B cell (primary cell): ENCODE data around the gene ZNF804A. TPM values are rescaled to one million over a fixed set of nuclear protein-coding genes. Genes with fewer than 3 reads are reported as not detected.

Experiments used
- ATAC-seq: fragments of 200-7000 bp; cut with Tn5 transposase; one replicate; pipeline ENCODE4 v1.10.0; 2021; ENCODE audit warnings: low read depth, mild to moderate bottlenecking, moderate number of reproducible peaks, moderate library complexity
- CTCF ChIA-PET: fragments of 350-600 bp; sonication (Branson Sonifier 250); formaldehyde crosslinking; loops from one replicate; lab custom pipeline; 2021; ENCODE audit warnings: antibody characterized with exemption, inconsistent platforms; lab: Charles Lee
- POLR2A ChIA-PET: fragments of 350-600 bp; sonication (Branson Sonifier 250); formaldehyde crosslinking; loops from one replicate; lab custom pipeline; 2021; ENCODE audit warnings: antibody characterized with exemption; lab: Charles Lee
- DNase-seq: peaks from one replicate; pipeline ENCODE4 v3.0.0; 2013
- H2AFZ ChIP-seq: 2 replicates; pipeline ENCODE4 v1.6.1; 2012; ENCODE audit warnings: mild to moderate bottlenecking, low read depth, low read length; ENCODE audit not compliant: insufficient read depth, poor library complexity, severe bottlenecking
- H3K27ac ChIP-seq, 2 donors: 1 replicate in 1 of 2; 2 replicates in 1 of 2; pipeline ENCODE4 v1.5.1; 2012 to 2013; ENCODE audit warnings: low read length in 2 of 2, mild to moderate bottlenecking in 2 of 2, moderate library complexity in 1 of 2
- H3K27me3 ChIP-seq, 4 experiments: fragments of 200-600 bp in 1 of 4; sonication (generic) in 1 of 4; replicated peaks in 1 of 4; 1 replicate in 2 of 4; 2 replicates in 2 of 4; pipeline versions ENCODE4 v1.6.1 to v1.7.0; 2013 to 2016; ENCODE audit warnings: low read length in 3 of 4, mild to moderate bottlenecking in 2 of 4, mixed read lengths in 1 of 4, moderate library complexity in 1 of 4; ENCODE audit not compliant: insufficient read depth in 4 of 4, control insufficient read depth in 3 of 4; ENCODE audit errors: control extremely low read depth in 1 of 4
- H3K36me3 ChIP-seq, 2 experiments: replicated peaks in 1 of 2; 1 replicate in 1 of 2; 2 replicates in 1 of 2; pipeline versions ENCODE4 v1.6.1 to v1.7.1; 2013; ENCODE audit warnings: low read length in 1 of 2; ENCODE audit not compliant: insufficient read depth in 2 of 2, control insufficient read depth in 1 of 2; ENCODE audit errors: control extremely low read depth in 1 of 2, extremely low read depth in 1 of 2
- H3K4me1 ChIP-seq, 2 donors: fragments of 200-600 bp in 1 of 2; sonication (generic) in 1 of 2; 1 replicate in 1 of 2; 2 replicates in 1 of 2; pipeline versions ENCODE4 v1.5.1 to v1.6.1; 2013 to 2017; ENCODE audit warnings: low read length in 2 of 2; ENCODE audit not compliant: control insufficient read depth in 2 of 2, insufficient read depth in 2 of 2
- H3K4me2 ChIP-seq: replicated peaks from 2 replicates; pipeline ENCODE3; 2012; ENCODE audit warnings: mild to moderate bottlenecking, low read depth, low read length; ENCODE audit not compliant: poor library complexity, severe bottlenecking
- H3K4me3 ChIP-seq, 5 experiments: fragments of 200-600 bp in 1 of 5; sonication (generic) in 1 of 5; 1 replicate in 3 of 5; 2 replicates in 2 of 5; pipeline versions ENCODE4 v1.5.1 to v1.7.0; 2011 to 2016; ENCODE audit warnings: low read length in 4 of 5, mild to moderate bottlenecking in 4 of 5, low read depth in 2 of 5, control low read depth in 1 of 5, moderate library complexity in 1 of 5; ENCODE audit not compliant: insufficient read depth in 1 of 5; ENCODE audit errors: control extremely low read depth in 1 of 5, extremely low read depth in 1 of 5
- H3K79me2 ChIP-seq: fragments of 200-600 bp; sonication (generic); one replicate; pipeline ENCODE4 v1.6.0; 2016; ENCODE audit warnings: low read length; ENCODE audit not compliant: control insufficient read depth, insufficient read depth
- H3K9ac ChIP-seq: fragments of 200-600 bp; sonication (generic); 2 replicates; pipeline ENCODE4 v1.6.1; 2017; ENCODE audit warnings: mild to moderate bottlenecking, low read length, moderate library complexity
- H3K9me3 ChIP-seq, 3 donors: one replicate each; pipeline versions ENCODE4 v1.6.1 to v1.7.1; 2013; ENCODE audit warnings: low read length in 2 of 3; ENCODE audit not compliant: control insufficient read depth in 2 of 3, insufficient read depth in 1 of 3; ENCODE audit errors: control extremely low read depth in 1 of 3
- H4K20me1 ChIP-seq: 2 replicates; pipeline ENCODE4 v1.6.0; 2012; ENCODE audit warnings: mild to moderate bottlenecking, low read length; ENCODE audit not compliant: insufficient read depth, control insufficient read depth, poor library complexity, severe bottlenecking
- H3K27ac Mint-ChIP-seq: one replicate; pipeline ENCODE4 v1.8.0; 2021; ENCODE audit warnings: mixed read lengths
- H3K27me3 Mint-ChIP-seq: one replicate; pipeline ENCODE4 v1.8.0; 2021; ENCODE audit warnings: mixed read lengths
- H3K4me1 Mint-ChIP-seq: one replicate; pipeline ENCODE4 v1.8.0; 2021; ENCODE audit warnings: mixed read lengths
- H3K4me3 Mint-ChIP-seq: one replicate; pipeline ENCODE4 v1.8.0; 2021; ENCODE audit warnings: mixed read lengths
- H3K9me3 Mint-ChIP-seq: one replicate; pipeline ENCODE4 v1.8.0; 2022; ENCODE audit warnings: mixed read lengths; ENCODE audit not compliant: insufficient read depth
- EZH2 ChIP-seq: IDR thresholded peaks from 2 replicates; pipeline ENCODE4 v1.6.1; 2012; ENCODE audit warnings: borderline replicate concordance, low read depth, mild to moderate bottlenecking, moderate library complexity, low read length; ENCODE audit not compliant: insufficient read depth, poor library complexity, severe bottlenecking
- WGBS: methylation state at CpG from one replicate; pipeline ENCODE4 v1.1.5; 2013; ENCODE audit warnings: missing lambda C conversion rate; ENCODE audit not compliant: insufficient coverage; 5-methylcytosine and 5-hydroxymethylcytosine counted together
- intact Hi-C: fragments of 100-400 bp; cut with micrococcal nuclease; formaldehyde crosslinking; loops from one replicate; pipeline ENCODE4 v1.10.0; 2022
- polyA plus RNA-seq: library from polyadenylated mRNA; depleted of rRNA; stranded (reverse); fragments of >200 nt; gene quantifications from 2 replicates; pipeline ENCODE4 v1.2.3, GENCODE V29; 2012
- total RNA-seq, 2 donors: library from RNA; stranded (reverse); fragments of 120-200 nt in 1 of 2; gene quantifications; 1 replicate in 1 of 2; 2 replicates in 1 of 2; pipeline versions ENCODE4 v1.2.3 to v1.2.4, GENCODE V29; 2013 to 2022
- TF ChIP-seq, protein P1 (sequence below): fragments of 200-600 bp; IDR thresholded peaks from one replicate; pipeline ENCODE4 v1.8.0; 2022; ENCODE audit warnings: antibody characterized with exemption, mild to moderate bottlenecking

The ZNF804A gene
- total and polyA plus RNA-seq, 2 donors (not counting 1 experiment from before 2014, with no cell fraction given), result 1.2 to 2.4 TPM

DNA sequence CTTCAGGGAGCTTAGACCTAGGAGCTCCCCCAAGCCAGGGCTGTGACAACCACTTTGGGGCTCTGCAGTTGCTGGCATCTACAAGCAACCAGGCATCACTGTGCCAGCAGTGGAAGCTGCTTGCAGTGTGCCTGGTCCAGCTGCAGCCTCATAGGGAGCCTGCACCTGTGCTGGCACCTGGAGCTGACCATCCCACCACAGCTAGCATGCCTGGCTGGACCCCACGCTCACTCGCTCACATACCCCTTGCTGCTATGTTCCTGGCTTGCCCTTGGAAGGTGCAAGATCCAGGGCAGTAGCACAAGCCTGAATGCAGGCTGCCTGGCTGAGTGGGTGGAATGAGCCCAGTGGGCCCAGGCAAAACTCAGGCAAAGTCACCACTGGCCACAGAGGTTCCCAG, 82.5 kb downstream of the ZNF804A start:
- 100% methylated on average over 2 of the region's 2 CpGs for WGBS
- Histone ChIP-seq H3K4me3 (no peak overlapping the region), H4K20me1 (no peaks in the 10 kb centered on the region), H3K9me3 (peaks cover 0 to 17% (median 0%) of the 10 kb centered on the region in 3 donors), H3K4me1 (no peaks in the 10 kb centered on the region), H2AFZ (no peak overlapping the region), H3K36me3 (no peaks in the 10 kb centered on the region), H3K4me2 (no peak overlapping the region), H3K27ac (no peak overlapping the region), H3K9ac (no peak overlapping the region), H3K79me2 (no peaks in the 10 kb centered on the region), H3K27me3 (no peaks in the 10 kb centered on the region)
- ChIA-PET POLR2A (no interaction called here), CTCF (no interaction called here)
- H3K27ac Mint-ChIP-seq, result no peak overlapping the region
- intact Hi-C loops, result no loop called here
- H3K27me3 Mint-ChIP-seq, result no peaks in the 10 kb centered on the region
- DNase-seq, result no peak
- no peak for ATAC-seq
- no peaks in the 10 kb centered on the region for H3K9me3 Mint-ChIP-seq
- TF ChIP-seq, protein P1, sequence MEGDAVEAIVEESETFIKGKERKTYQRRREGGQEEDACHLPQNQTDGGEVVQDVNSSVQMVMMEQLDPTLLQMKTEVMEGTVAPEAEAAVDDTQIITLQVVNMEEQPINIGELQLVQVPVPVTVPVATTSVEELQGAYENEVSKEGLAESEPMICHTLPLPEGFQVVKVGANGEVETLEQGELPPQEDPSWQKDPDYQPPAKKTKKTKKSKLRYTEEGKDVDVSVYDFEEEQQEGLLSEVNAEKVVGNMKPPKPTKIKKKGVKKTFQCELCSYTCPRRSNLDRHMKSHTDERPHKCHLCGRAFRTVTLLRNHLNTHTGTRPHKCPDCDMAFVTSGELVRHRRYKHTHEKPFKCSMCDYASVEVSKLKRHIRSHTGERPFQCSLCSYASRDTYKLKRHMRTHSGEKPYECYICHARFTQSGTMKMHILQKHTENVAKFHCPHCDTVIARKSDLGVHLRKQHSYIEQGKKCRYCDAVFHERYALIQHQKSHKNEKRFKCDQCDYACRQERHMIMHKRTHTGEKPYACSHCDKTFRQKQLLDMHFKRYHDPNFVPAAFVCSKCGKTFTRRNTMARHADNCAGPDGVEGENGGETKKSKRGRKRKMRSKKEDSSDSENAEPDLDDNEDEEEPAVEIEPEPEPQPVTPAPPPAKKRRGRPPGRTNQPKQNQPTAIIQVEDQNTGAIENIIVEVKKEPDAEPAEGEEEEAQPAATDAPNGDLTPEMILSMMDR, result no peak
- TF ChIP-seq EZH2, result no peak
- H3K4me1 Mint-ChIP-seq, result no peaks in the 10 kb centered on the region
- no peak overlapping the region for H3K4me3 Mint-ChIP-seq

- intact Hi-C loops, result no loop called here
- DNase-seq, result no peak
- Histone ChIP-seq H4K20me1 (no peaks in the 10 kb centered on the region), H3K4me2 (no peak overlapping the region), H3K9me3 (peaks cover 0 to 17% (median 0%) of the 10 kb centered on the region in 3 donors), H3K27me3 (no peaks in the 10 kb centered on the region), H3K4me3 (no peak overlapping the region), H3K36me3 (no peaks in the 10 kb centered on the region), H3K4me1 (no peaks in the 10 kb centered on the region), H3K27ac (no peak overlapping the region), H2AFZ (no peak overlapping the region), H3K9ac (no peak overlapping the region), H3K79me2 (no peaks in the 10 kb centered on the region)
- no peaks in the 10 kb centered on the region for H3K27me3 Mint-ChIP-seq
- ChIA-PET CTCF (no interaction called here), POLR2A (no interaction called here)
- no peak overlapping the region for H3K27ac Mint-ChIP-seq
- H3K4me3 Mint-ChIP-seq, result no peak overlapping the region
- 92% methylated on average over 9 of the region's 10 CpGs for WGBS
- no peaks in the 10 kb centered on the region for H3K9me3 Mint-ChIP-seq
- TF ChIP-seq EZH2, result no peak
- TF ChIP-seq, protein P1, result no peak
- no peak for ATAC-seq
- H3K4me1 Mint-ChIP-seq, result peaks cover 4% of the 10 kb centered on the region
Observed at GRCh38 chr2:184681642-184682321, 83.5 kb downstream of the ZNF804A start.
